Astrocyte (in vitro differentiated cells and primary cell): ENCODE data around the gene DRC7.

Experiments
- EZH2 ChIP-seq: IDR thresholded peaks from 2 replicates; pipeline ENCODE4 v1.6.1; 2012; ENCODE audit warnings: mild to moderate bottlenecking, low read length, inconsistent platforms; ENCODE audit not compliant: insufficient read depth
- TF ChIP-seq, protein P1 (sequence below): IDR thresholded peaks from 2 replicates; pipeline ENCODE4 v1.5.1; 2011; ENCODE audit warnings: low read depth, mild to moderate bottlenecking, inconsistent platforms, low read length, moderate library complexity; ENCODE audit not compliant: insufficient read depth

DNA sequence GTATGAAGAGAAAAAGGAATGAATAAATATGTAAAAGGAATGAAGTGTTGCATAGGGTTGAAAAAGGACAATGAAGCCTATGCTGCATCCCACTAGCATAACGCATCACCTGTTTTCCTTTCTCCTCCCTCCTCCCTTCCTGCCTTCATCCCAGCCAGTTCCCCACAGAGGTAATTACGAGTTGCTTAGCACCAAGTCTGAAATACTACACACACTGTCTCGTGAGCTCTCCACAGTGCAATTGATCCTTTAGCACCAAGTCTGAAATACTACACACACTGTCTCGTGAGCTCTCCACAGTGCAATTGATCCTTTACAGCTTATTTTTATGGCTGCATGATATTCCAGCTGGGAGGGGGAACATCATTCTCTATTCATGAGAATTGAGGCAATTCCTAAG lies 1.1 kb upstream of the DRC7 start:
- TF ChIP-seq, protein P1, sequence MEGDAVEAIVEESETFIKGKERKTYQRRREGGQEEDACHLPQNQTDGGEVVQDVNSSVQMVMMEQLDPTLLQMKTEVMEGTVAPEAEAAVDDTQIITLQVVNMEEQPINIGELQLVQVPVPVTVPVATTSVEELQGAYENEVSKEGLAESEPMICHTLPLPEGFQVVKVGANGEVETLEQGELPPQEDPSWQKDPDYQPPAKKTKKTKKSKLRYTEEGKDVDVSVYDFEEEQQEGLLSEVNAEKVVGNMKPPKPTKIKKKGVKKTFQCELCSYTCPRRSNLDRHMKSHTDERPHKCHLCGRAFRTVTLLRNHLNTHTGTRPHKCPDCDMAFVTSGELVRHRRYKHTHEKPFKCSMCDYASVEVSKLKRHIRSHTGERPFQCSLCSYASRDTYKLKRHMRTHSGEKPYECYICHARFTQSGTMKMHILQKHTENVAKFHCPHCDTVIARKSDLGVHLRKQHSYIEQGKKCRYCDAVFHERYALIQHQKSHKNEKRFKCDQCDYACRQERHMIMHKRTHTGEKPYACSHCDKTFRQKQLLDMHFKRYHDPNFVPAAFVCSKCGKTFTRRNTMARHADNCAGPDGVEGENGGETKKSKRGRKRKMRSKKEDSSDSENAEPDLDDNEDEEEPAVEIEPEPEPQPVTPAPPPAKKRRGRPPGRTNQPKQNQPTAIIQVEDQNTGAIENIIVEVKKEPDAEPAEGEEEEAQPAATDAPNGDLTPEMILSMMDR, result no peak
- TF ChIP-seq EZH2, result no peak
